K562 (cell line): Measurements from ENCODE around the gene EAF1. TPM values are rescaled to one million over a fixed set of nuclear protein-coding genes. Genes with fewer than 3 reads are reported as not detected.

ENCODE experiments used
- ATAC-seq: fragments of 200-7000 bp; cut with Tn5 transposase; 3 replicates; pipeline ENCODE4 v1.9.1; 2020; ENCODE audit warnings: moderate library complexity
- BruUV-seq: library from RNA; stranded (reverse); fragments of 400-500 nt; replicated peaks from 2 replicates; lab custom pipeline; 2021; lab: Mats Ljungman, UMichigan
- CTCF ChIA-PET: fragments of 300-600 bp; formaldehyde crosslinking; extraction: SDS; loops from one replicate; lab custom pipeline; 2021; ENCODE audit warnings: low intra/inter-chr PET ratio; lab: Yijun Ruan, JAX
- POLR2A ChIA-PET: fragments of 300-600, 350-650 bp; sonication (Branson Sonifier 250); formaldehyde crosslinking; extraction: SDS; loops from one replicate; lab custom pipeline; 2021; ENCODE audit warnings: antibody characterized with exemption, inconsistent platforms; lab: Yijun Ruan, JAX
- DNase-seq, 4 experiments: peaks; one replicate each; pipeline versions ENCODE4 v3.0.0 to v3.0.0-alpha.2; 2011 to 2018; ENCODE audit warnings: low spot score in 3 of 4, mixed read lengths in 3 of 4; ENCODE audit errors: extremely low read depth in 1 of 4
- FAIRE-seq: peaks from 2 replicates; lab custom pipeline; 2011; peaks lifted over from hg19 to GRCh38; lab: Jason Lieb, UNC
- H2AFZ ChIP-seq: 2 replicates; pipeline ENCODE4 v1.6.0; 2011; ENCODE audit warnings: low read depth, low read length, control low read depth, inconsistent platforms
- H3K27ac ChIP-seq: fragments of 200-600 bp; 3 replicates; pipeline ENCODE4 v1.8.0; 2011; ENCODE audit warnings: low read depth, mild to moderate bottlenecking, control low read depth, inconsistent platforms, low read length, moderate library complexity, mixed read lengths; ENCODE audit errors: extremely low read depth
- H3K27me3 ChIP-seq, 2 experiments: fragments of 300-600 bp in 1 of 2; 2 replicates in 1 of 2; 3 replicates in 1 of 2; pipeline versions ENCODE4 v1.6.0 to v1.8.0; 2011; ENCODE audit warnings: inconsistent platforms in 2 of 2, low read length in 2 of 2, mild to moderate bottlenecking in 1 of 2, mixed read lengths in 1 of 2, moderate library complexity in 1 of 2; ENCODE audit not compliant: control insufficient read depth in 2 of 2, insufficient read depth in 2 of 2
- H3K36me3 ChIP-seq: fragments of 300-600 bp; 3 replicates; pipeline ENCODE4 v1.8.0; 2011; ENCODE audit warnings: mild to moderate bottlenecking, low read length, inconsistent platforms; ENCODE audit not compliant: control insufficient read depth, insufficient read depth
- H3K4me1 ChIP-seq, 2 experiments: fragments of 200-600 bp in 1 of 2; replicated peaks in 1 of 2; 2 replicates in 1 of 2; 3 replicates in 1 of 2; pipeline versions ENCODE4 v1.5.1 to v1.8.0; 2011; ENCODE audit warnings: inconsistent platforms in 2 of 2, low read length in 2 of 2, mild to moderate bottlenecking in 1 of 2, mixed read lengths in 1 of 2, moderate library complexity in 1 of 2; ENCODE audit not compliant: control insufficient read depth in 2 of 2, insufficient read depth in 2 of 2
- H3K4me2 ChIP-seq: 2 replicates; pipeline ENCODE4 v1.6.1; 2011; ENCODE audit warnings: low read length, control low read depth, inconsistent platforms, mixed read lengths; ENCODE audit not compliant: insufficient read depth
- H3K4me3 ChIP-seq: fragments of 200-600 bp; sonication (generic), shearing (Covaris generic); 2 replicates; pipeline ENCODE4 v1.5.1; 2016; ENCODE audit warnings: control low read depth, inconsistent platforms
- H3K79me2 ChIP-seq: fragments of 200-600 bp; 3 replicates; pipeline ENCODE4 v1.8.0; 2011; ENCODE audit warnings: low read length, inconsistent platforms; ENCODE audit not compliant: control insufficient read depth, insufficient read depth
- H3K9ac ChIP-seq, 2 experiments: 2 replicates each; pipeline versions ENCODE4 v1.6.0 to v1.6.1; 2011; ENCODE audit warnings: low read depth in 2 of 2, low read length in 2 of 2, control low read depth in 1 of 2, inconsistent platforms in 1 of 2, mild to moderate bottlenecking in 1 of 2, mixed read lengths in 1 of 2; ENCODE audit not compliant: insufficient read depth in 1 of 2
- H3K9me1 ChIP-seq: one replicate; pipeline ENCODE4 v1.6.0; 2011; ENCODE audit warnings: inconsistent platforms, mild to moderate bottlenecking, low read length, moderate library complexity; ENCODE audit not compliant: control insufficient read depth, insufficient read depth
- H3K9me3 ChIP-seq: replicated peaks from 2 replicates; pipeline ENCODE4 v1.5.1; 2011; ENCODE audit warnings: low read depth, low read length, inconsistent platforms; ENCODE audit not compliant: control insufficient read depth, insufficient read depth
- H4K20me1 ChIP-seq: replicated peaks from 2 replicates; pipeline ENCODE4 v1.6.1; 2011; ENCODE audit warnings: low read length, inconsistent platforms, mixed read lengths; ENCODE audit not compliant: control insufficient read depth, insufficient read depth
- BMI1 ChIP-seq: fragments of 150-350 bp; IDR thresholded peaks from 2 replicates; pipeline ENCODE4 v1.6.1; 2014; ENCODE audit warnings: low read length
- CHD1 ChIP-seq: fragments of 200-600 bp; sonication (generic); IDR thresholded peaks from one replicate; pipeline ENCODE4 v1.6.1; 2012; ENCODE audit warnings: mild to moderate bottlenecking, moderate library complexity, low read length, inconsistent platforms
- KLF10 ChIP-seq: fragments of 250-450 bp; sonication (Bioruptor Pico); IDR thresholded peaks from 2 replicates; pipeline ENCODE4 v1.6.1; 2021; ENCODE audit warnings: matching md5 sums
- LCOR ChIP-seq: sonication (generic); formaldehyde crosslinking; IDR thresholded peaks from 2 replicates; pipeline ENCODE4 v1.8.0; 2022; ENCODE audit warnings: mild to moderate bottlenecking, missing genetic modification reagents
- NFRKB ChIP-seq: fragments of 450-650 bp; IDR thresholded peaks from 2 replicates; pipeline ENCODE4 v1.6.1; 2016; ENCODE audit warnings: low read depth
- POLR2A ChIP-seq: fragments of 450-650 bp; conservative IDR thresholded peaks from 2 replicates; pipeline ENCODE4 v1.6.1; 2016
- POLR2AphosphoS5 ChIP-seq: IDR thresholded peaks from 2 replicates; pipeline ENCODE4 v1.6.1; 2011; ENCODE audit warnings: mild to moderate bottlenecking, low read depth, low read length, moderate library complexity; ENCODE audit not compliant: control insufficient read depth, insufficient read depth
- PRPF4 ChIP-seq: fragments of 200-400 bp; formaldehyde crosslinking; IDR thresholded peaks from one replicate; pipeline ENCODE4 v1.6.1; 2017; ENCODE audit warnings: low read length, low read depth, mild to moderate bottlenecking; ENCODE audit not compliant: insufficient read depth, poor library complexity, severe bottlenecking
- PTRF ChIP-seq: fragments of 450-650 bp; IDR thresholded peaks from 2 replicates; pipeline ENCODE4 v1.6.1; 2016; ENCODE audit warnings: mild to moderate bottlenecking, missing genetic modification characterization, missing compliant biosample characterization
- RFX5 ChIP-seq: IDR thresholded peaks from 2 replicates; pipeline ENCODE4 v1.6.1; 2011; ENCODE audit warnings: low read depth, mild to moderate bottlenecking, improper control_type of control experiment, low read length
- SREBF2 ChIP-seq: sonication (generic); formaldehyde crosslinking; IDR thresholded peaks from 2 replicates; pipeline ENCODE4 v1.4.0; 2020; ENCODE audit warnings: mild to moderate bottlenecking, missing genetic modification reagents
- ZC3H8 ChIP-seq: fragments of 450-650 bp; IDR thresholded peaks from 2 replicates; pipeline ENCODE4 v1.6.1; 2017
- ZNF507 ChIP-seq: conservative IDR thresholded peaks from 2 replicates; pipeline ENCODE4 v1.6.1; 2017; ENCODE audit warnings: missing genetic modification characterization, missing compliant biosample characterization
- ZNF583 ChIP-seq: fragments of 250-450 bp; sonication (Bioruptor Pico); IDR thresholded peaks from 2 replicates; pipeline ENCODE4 v1.4.0; 2020
- ZNF609 ChIP-seq: sonication (generic); formaldehyde crosslinking; IDR thresholded peaks from 2 replicates; pipeline ENCODE4 v1.8.1; 2023; ENCODE audit warnings: missing genetic modification reagents, mild to moderate bottlenecking, borderline replicate concordance
- ZNF644 ChIP-seq: fragments of 200-800 bp; sonication (Bioruptor generic); IDR thresholded peaks from 2 replicates; pipeline ENCODE4 v1.6.1; 2016; ENCODE audit warnings: low read depth, missing genetic modification characterization, missing compliant biosample characterization
- WGBS: fragments of 100-300 bp; shearing (Covaris generic); methylation state at CpG from one replicate; pipeline ENCODE4 v1.1.6; 2016; ENCODE audit warnings: low coverage, mixed read lengths; ENCODE audit not compliant: insufficient coverage; ENCODE audit errors: missing lambda C conversion rate; 5-methylcytosine and 5-hydroxymethylcytosine counted together
- in situ Hi-C: fragments of 300-500 bp; cut with MboI; formaldehyde crosslinking; loops from 4 replicates; pipeline ENCODE4 v1.15.0; 2018; ENCODE audit warnings: inconsistent platforms, mixed read lengths
- intact Hi-C: fragments of 100-400 bp; cut with micrococcal nuclease; formaldehyde crosslinking; loops from 2 replicates; pipeline ENCODE4 v1.14.2; 2022
- polyA plus RNA-seq, 8 experiments: library from polyadenylated mRNA; depleted of rRNA in 4 of 8; stranded (reverse) in 5 of 8; unstranded in 3 of 8; fragments of >200 nt; fragmentation: Nextera tagmentation in 2 of 8; fragmentation: Illumina TruSeq in 1 of 8; extraction: Ambion mirVana in 2 of 8; extraction: Trizol in 1 of 8; gene quantifications; 2 replicates each; pipeline versions ENCODE4 v1.2.1 to v1.2.3, GENCODE V29; 2011 to 2014; ENCODE audit warnings: inconsistent platforms in 1 of 8, missing spikeins in 1 of 8
- total RNA-seq, 7 experiments: library from RNA; depleted of rRNA in 6 of 7; stranded (reverse); fragments of >200 nt in 6 of 7; fragmentation: Illumina TruSeq in 2 of 7; extraction: Trizol in 2 of 7; gene quantifications; 2 replicates each; pipeline versions ENCODE4 v1.2.1 to v1.2.3, GENCODE V29; 2011 to 2021; ENCODE audit warnings: low replicate concordance in 1 of 7
- TF ChIP-seq, protein P1 (sequence below): fragments of 450-650 bp; IDR thresholded peaks from 2 replicates; pipeline ENCODE4 v1.6.1; 2016; ENCODE audit warnings: antibody characterized with exemption

The EAF1 gene
- total and polyA plus RNA-seq, 9 of the 15 experiments (the other 6 are each of a cell fraction or from before 2014, with no cell fraction given) = 7.0 to 26.8 (median 20.4) TPM

- Histone ChIP-seq H3K4me1 (peaks cover 0 to 7% of the 10 kb centered on the region in 2 experiments; a peak in 2 of 5 replicates), H3K9me3 (no peaks in the 10 kb centered on the region), H3K27ac (no peak overlapping the region), H2AFZ (peak overlapping the region; percentile 29), H4K20me1 (no peaks in the 10 kb centered on the region), H3K9me1 (no peaks in the 10 kb centered on the region), H3K9ac (no peak overlapping the region), H3K79me2 (no peaks in the 10 kb centered on the region), H3K4me2 (peak overlapping the region; percentile 20; the same call in 1 of the 2 replicates), H3K4me3 (no peak overlapping the region), H3K36me3 (no peaks in the 10 kb centered on the region), H3K27me3 (peaks cover 14 to 17% of the 10 kb centered on the region in 2 experiments)
- ATAC-seq = peak; percentile 39
- FAIRE-seq = no peak
- CTCF ChIA-PET = no interaction called here
- WGBS = 23% methylated on average over 11 of the region's 11 CpGs
- POLR2A ChIA-PET = interaction anchor here (0.6 to 1.4 kb wide), 7 partner anchors 12 to 369 kb away, joined by 3 to 6 read pairs (median 3); partner anchors contain the start of gene RBSN
- in situ Hi-C loops = no loop called here
- BruUV-seq = no TSS peak
- intact Hi-C loops = no loop called here
- peak in 1 of 4 experiments; percentile 23 for DNase-seq
- no peak for TF ChIP-seq ZNF609 (CRISPR knock-in tag)
- TF ChIP-seq, protein P1, sequence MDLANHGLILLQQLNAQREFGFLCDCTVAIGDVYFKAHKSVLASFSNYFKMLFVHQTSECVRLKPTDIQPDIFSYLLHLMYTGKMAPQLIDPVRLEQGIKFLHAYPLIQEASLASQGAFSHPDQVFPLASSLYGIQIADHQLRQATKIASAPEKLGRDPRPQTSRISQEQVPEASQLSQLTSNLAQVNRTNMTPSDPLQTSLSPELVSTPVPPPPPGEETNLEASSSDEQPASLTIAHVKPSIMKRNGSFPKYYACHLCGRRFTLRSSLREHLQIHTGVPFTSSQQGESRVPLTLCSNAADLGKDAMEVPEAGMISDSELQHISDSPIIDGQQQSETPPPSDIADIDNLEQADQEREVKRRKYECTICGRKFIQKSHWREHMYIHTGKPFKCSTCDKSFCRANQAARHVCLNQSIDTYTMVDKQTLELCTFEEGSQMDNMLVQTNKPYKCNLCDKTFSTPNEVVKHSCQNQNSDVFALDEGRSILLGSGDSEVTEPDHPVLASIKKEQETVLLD = no peak
- no peak for TF ChIP-seq ZNF507
- no peak for TF ChIP-seq RFX5
- no peak for TF ChIP-seq SREBF2 (CRISPR knock-in tag)
- no peak for TF ChIP-seq KLF10 (CRISPR knock-in tag)
- TF ChIP-seq PRPF4 = no peak
- no peak for TF ChIP-seq ZC3H8
- no peak for TF ChIP-seq LCOR
- TF ChIP-seq CHD1 = no peak
- no peak for TF ChIP-seq POLR2AphosphoS5
- TF ChIP-seq BMI1 = no peak
- TF ChIP-seq ZNF644 (tag) = no peak
- no peak for TF ChIP-seq NFRKB
- no peak for TF ChIP-seq PTRF (tag)
- no peak for TF ChIP-seq ZNF583
- no peak for TF ChIP-seq POLR2A
Observed at GRCh38 chr3:15467227-15468181, 40.1 kb downstream of the EAF1 start.
